Left hindlimb (tissue), 1 donor: ENCODE measurements around the gene TTC4.
A peak's percentile ranks its signal among the peaks of the same experiment; 100 is the strongest.

Source experiments
- DNase-seq: peaks from one replicate; pipeline ENCODE4 v3.0.0-alpha.2; 2018

Gene TTC4

DNA sequence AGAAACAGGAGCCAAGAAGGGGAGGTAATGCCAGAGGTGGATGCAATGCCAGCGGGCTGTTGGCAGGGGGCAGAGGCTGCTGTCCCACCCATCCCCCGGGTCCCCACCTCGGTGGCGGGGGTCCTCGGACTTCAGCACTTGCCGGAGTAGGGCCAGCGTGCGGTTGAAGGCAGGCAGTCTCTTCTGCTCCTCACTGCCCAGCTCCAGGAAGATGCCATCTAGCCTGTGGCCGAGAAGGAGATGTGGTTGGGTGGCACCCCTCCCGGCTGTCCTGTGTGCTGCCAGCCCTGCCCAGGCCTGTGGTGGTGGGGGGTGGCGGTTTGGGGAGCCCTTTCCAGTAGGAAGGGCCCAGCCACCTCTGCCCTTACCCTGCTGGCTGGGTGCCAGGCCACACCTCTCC is 71.9 kb downstream of the TTC4 start:
- DNase-seq = no peak

GRCh38 chr1:54788459-54788858 is 72.8 kb downstream of the TTC4 start:
- no peak for DNase-seq

DNA sequence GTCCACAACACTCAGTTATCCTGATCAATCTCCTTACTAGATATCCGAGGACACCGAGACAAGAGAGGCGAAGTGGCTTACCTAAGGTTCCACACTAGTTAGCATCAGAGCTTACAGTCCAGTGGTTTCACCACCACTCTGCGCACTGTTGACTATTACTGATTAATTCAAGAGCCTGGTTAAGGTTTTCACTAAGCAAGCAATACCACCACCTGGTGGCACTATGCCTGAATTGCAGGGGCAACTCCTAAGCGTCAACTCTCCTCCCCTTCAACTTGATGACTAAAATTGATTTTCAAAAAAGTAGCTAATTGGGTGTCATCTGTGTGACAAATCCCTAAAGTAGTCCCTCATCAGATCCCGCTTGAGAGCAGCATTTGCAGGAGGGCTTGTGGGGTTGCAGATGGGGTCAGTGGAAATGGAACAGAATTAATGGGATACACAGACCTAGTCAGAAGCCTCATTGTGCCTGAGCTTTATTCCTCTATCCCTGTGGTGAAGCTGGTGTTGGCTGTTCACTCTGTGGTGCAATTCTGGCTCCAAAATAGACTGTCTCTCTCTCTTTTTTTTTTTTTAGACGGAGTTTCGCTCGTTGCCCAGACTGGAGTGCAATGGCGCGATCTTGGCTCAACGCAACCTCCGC is 76.3 kb downstream of the TTC4 start:
- peak; percentile 2 for DNase-seq
